AG20443 (cell line): Measurements from ENCODE around the gene SLC28A1.
A peak's percentile ranks its signal among the peaks of the same experiment; 100 is the strongest.
"Not testable (repeated sequence)": the region's sequence is repeated elsewhere in the genome, so short reads cannot be mapped to it uniquely, and the experiment has no call there.

ENCODE experiments used
- DNase-seq: peaks from one replicate; pipeline ENCODE4 v3.0.0; 2012; ENCODE audit warnings: low spot score, mixed read lengths

The SLC28A1 gene

GRCh38 chr15:84973492-84974460 is 89.3 kb downstream of the SLC28A1 start:
- DNase-seq: no peak

- no peak for DNase-seq
Observed at GRCh38 chr15:84975871-84976351, 91.4 kb downstream of the SLC28A1 start.

- DNase-seq: no peak
Observed at GRCh38 chr15:84976746-84977345, 92.4 kb downstream of the SLC28A1 start.

- no peak for DNase-seq
Observed at GRCh38 chr15:84979651-84980050, 95.2 kb downstream of the SLC28A1 start.

- peak; percentile 90 for DNase-seq
Observed at GRCh38 chr15:84980196-84981053, 96.0 kb downstream of the SLC28A1 start.

GRCh38 chr15:84981054-84981710 is 96.7 kb downstream of the SLC28A1 start:
- DNase-seq: peak; percentile 100

GRCh38 chr15:84981711-84982300 is 97.3 kb downstream of the SLC28A1 start, which contains the start of gene PDE8A:
Gene PDE8A (plus strand): TSS chr15:84981856. CDS start chr15:84982163, 307 bp downstream.
- peak; percentile 78 for DNase-seq

GRCh38 chr15:84982301-84982920 is 97.9 kb downstream of the SLC28A1 start:
- no peak for DNase-seq

- DNase-seq: no peak
Observed at GRCh38 chr15:84983294-84983693, 98.8 kb downstream of the SLC28A1 start.

GRCh38 chr15:84983711-84984110 is 99.2 kb downstream of the SLC28A1 start:
- no peak for DNase-seq

GRCh38 chr15:84985158-84985557 is 100.7 kb downstream of the SLC28A1 start:
- no peak for DNase-seq

- DNase-seq: not testable (repeated sequence)
Observed at GRCh38 chr15:84987351-84987750, 102.9 kb downstream of the SLC28A1 start.

GRCh38 chr15:84987949-84988624 is 103.6 kb downstream of the SLC28A1 start:
- no peak for DNase-seq

GRCh38 chr15:84988909-84989644 is 104.6 kb downstream of the SLC28A1 start:
- DNase-seq: no peak

- no peak for DNase-seq
Observed at GRCh38 chr15:84990507-84990906, 106.0 kb downstream of the SLC28A1 start.

GRCh38 chr15:84991014-84991712 is 106.7 kb downstream of the SLC28A1 start:
- no peak for DNase-seq

- peak; percentile 77 for DNase-seq
Observed at GRCh38 chr15:84992157-84992944, 107.9 kb downstream of the SLC28A1 start.
